Measurements from ENCODE around the gene LDB2.

The LDB2 gene

DNA sequence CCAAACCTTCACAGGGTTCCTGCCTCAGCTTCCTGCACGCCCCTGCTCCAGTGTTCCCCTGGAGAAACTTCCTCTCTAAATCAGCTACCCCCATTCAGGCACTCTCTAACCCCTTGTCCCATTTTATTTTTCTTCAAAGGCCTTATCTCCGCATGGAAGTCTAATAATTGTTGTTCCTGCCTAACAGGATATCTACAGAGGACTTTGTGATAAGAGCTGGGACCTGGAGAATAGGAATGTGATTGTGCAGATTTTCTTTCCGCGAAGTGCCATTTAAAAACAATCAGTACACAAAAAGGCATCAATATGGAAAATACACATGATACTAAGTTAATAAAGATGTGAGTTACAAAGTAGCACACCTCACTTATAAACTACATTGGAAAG lies 32.6 kb downstream of the LDB2 start:
- no peaks in the 10 kb centered on the region for H3K4me1 ChIP-seq (ENCODE audit: insufficient read depth, insufficient read length)
- no peaks in the 10 kb centered on the region for H3K27me3 ChIP-seq (ENCODE audit: insufficient read depth, insufficient read length)
- DNase-seq (ENCODE audit: low read depth, low spot score) = no peak
- H3K9ac ChIP-seq (ENCODE audit: insufficient read length, low read depth) = no peak overlapping the region
- peaks cover 15% of the 10 kb centered on the region for H3K36me3 ChIP-seq (ENCODE audit: insufficient read depth, insufficient read length, low read length)
- H3K4me3 ChIP-seq (ENCODE audit: insufficient read length, low read depth) = no peak overlapping the region
- H3K9me3 ChIP-seq (ENCODE audit: insufficient read depth, low read length) = 0 out of 2 replicates have a peak, but pooled peaks cover 6% of the 10 kb centered on the region
- TF ChIP-seq YY1 (IDR thresholded peaks at IDR 0.05; ENCODE audit: insufficient read depth, insufficient read length) = no peak
- no peak for TF ChIP-seq SUZ12 (IDR thresholded peaks at IDR 0.05; ENCODE audit: extremely low read depth, insufficient read depth, insufficient read length)
- no peak for TF ChIP-seq ZNF274 (IDR thresholded peaks at IDR 0.05; ENCODE audit: low read depth, low read length)

DNA sequence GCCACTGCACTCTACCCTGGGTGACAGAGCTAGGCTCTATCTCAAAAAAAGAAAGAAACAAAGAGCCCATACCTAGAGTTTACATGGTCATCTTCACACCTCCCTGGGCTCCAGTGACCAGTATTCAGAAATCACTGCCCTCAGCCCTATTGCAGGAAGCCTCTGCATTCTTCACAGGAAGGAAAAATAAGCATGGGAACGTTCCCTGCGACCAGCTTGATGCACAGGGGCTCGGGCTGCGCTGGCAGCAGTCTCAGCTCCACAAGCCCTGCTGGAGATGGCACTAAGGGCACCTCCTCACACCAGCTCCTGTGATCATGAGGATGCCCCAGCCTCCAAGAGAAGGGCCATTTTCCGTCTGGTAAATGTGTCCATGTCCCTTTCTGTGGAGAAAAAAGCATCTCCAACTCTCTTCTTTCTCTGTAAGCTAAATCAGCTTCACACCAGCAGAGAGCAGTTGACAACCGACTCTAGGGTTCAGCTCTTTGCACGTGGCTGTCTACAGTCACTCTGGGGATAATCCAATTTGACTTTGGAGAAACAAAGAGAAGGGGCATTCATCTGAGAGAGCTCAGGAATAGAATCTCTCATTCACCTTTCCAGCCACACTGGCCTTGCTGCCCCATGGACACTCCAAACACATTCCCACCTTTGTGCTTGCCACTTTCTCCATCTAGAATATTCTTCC lies 33.1 kb downstream of the LDB2 start:
- H3K36me3 ChIP-seq (ENCODE audit: insufficient read depth, insufficient read length, low read length) = peaks cover 15% of the 10 kb centered on the region
- no peak for DNase-seq (ENCODE audit: low read depth, low spot score)
- H3K27me3 ChIP-seq (ENCODE audit: insufficient read depth, insufficient read length) = no peaks in the 10 kb centered on the region
- H3K4me3 ChIP-seq (ENCODE audit: insufficient read length, low read depth) = no peak overlapping the region
- no peak overlapping the region for H3K9ac ChIP-seq (ENCODE audit: insufficient read length, low read depth)
- no peaks in the 10 kb centered on the region for H3K4me1 ChIP-seq (ENCODE audit: insufficient read depth, insufficient read length)
- no peak for TF ChIP-seq ZNF274 (IDR thresholded peaks at IDR 0.05; ENCODE audit: low read depth, low read length)
- no peak for TF ChIP-seq SUZ12 (IDR thresholded peaks at IDR 0.05; ENCODE audit: extremely low read depth, insufficient read depth, insufficient read length)
- no peak for TF ChIP-seq YY1 (IDR thresholded peaks at IDR 0.05; ENCODE audit: insufficient read depth, insufficient read length)
- H3K9me3 ChIP-seq (ENCODE audit: insufficient read depth, low read length) = 0 out of 2 replicates have a peak, but pooled peaks cover 6% of the 10 kb centered on the region

DNA sequence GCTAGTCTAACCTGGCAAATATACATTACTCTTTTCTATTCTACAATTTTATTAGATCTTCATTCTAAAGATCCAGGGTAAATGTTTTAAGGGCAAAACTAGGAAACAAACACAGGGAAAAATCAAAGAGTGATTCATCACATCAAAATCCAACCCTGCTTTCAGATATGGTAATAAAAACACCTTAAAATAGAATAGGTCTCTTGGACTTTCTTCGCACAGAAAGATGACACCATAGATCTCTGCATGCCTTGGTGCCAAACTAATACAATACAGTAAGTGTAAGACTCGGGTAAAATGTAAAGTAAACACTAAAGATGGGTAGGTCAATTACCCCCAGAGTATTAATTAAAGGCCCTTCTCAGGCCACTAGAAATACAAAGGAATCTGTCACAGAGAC lies 34.2 kb downstream of the LDB2 start:
- no peaks in the 10 kb centered on the region for H3K4me1 ChIP-seq (ENCODE audit: insufficient read depth, insufficient read length)
- H3K9ac ChIP-seq (ENCODE audit: insufficient read length, low read depth) = no peak overlapping the region
- peaks cover 9% of the 10 kb centered on the region for H3K36me3 ChIP-seq (ENCODE audit: insufficient read depth, insufficient read length, low read length)
- H3K27me3 ChIP-seq (ENCODE audit: insufficient read depth, insufficient read length) = no peaks in the 10 kb centered on the region
- no peak overlapping the region for H3K4me3 ChIP-seq (ENCODE audit: insufficient read length, low read depth)
- TF ChIP-seq SUZ12 (IDR thresholded peaks at IDR 0.05; ENCODE audit: extremely low read depth, insufficient read depth, insufficient read length) (no peak), ZNF274 (IDR thresholded peaks at IDR 0.05; ENCODE audit: low read depth, low read length) (no peak), YY1 (IDR thresholded peaks at IDR 0.05; ENCODE audit: insufficient read depth, insufficient read length) (no peak)
- DNase-seq (ENCODE audit: low read depth, low spot score) = no peak
- H3K9me3 ChIP-seq (ENCODE audit: insufficient read depth, low read length) = 0 out of 2 replicates have a peak, but pooled peaks cover 3% of the 10 kb centered on the region

DNA sequence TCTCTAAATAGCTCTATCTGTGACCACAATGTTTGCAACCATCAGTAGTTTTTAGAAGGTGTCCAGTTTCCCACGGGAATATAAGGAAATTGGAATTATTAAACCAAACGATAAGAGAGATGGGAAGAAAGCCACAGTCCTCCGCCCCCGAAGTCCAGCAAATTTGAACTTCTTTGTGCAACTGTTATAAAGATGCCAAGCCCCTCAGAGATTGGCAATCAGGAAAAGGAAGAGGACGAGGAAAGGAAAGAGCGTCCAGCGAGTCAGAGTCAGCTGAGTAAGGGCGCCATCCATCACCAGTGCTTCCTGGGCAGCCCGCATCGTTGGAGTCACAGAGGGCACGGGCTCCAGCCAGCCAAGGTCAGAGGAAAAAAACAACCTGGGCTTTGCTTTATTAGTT lies 35.7 kb downstream of the LDB2 start:
- no peak for TF ChIP-seq SUZ12 (IDR thresholded peaks at IDR 0.05; ENCODE audit: extremely low read depth, insufficient read depth, insufficient read length)
- H3K36me3 ChIP-seq (ENCODE audit: insufficient read depth, insufficient read length, low read length) = peaks cover 4% of the 10 kb centered on the region
- no peak for DNase-seq (ENCODE audit: low read depth, low spot score)
- no peak overlapping the region for H3K9ac ChIP-seq (ENCODE audit: insufficient read length, low read depth)
- H3K27me3 ChIP-seq (ENCODE audit: insufficient read depth, insufficient read length) = no peaks in the 10 kb centered on the region
- no peaks in the 10 kb centered on the region for H3K4me1 ChIP-seq (ENCODE audit: insufficient read depth, insufficient read length)
- no peak overlapping the region for H3K4me3 ChIP-seq (ENCODE audit: insufficient read length, low read depth)
- 0 out of 2 replicates have a peak, but pooled peaks cover 3% of the 10 kb centered on the region for H3K9me3 ChIP-seq (ENCODE audit: insufficient read depth, low read length)

DNA sequence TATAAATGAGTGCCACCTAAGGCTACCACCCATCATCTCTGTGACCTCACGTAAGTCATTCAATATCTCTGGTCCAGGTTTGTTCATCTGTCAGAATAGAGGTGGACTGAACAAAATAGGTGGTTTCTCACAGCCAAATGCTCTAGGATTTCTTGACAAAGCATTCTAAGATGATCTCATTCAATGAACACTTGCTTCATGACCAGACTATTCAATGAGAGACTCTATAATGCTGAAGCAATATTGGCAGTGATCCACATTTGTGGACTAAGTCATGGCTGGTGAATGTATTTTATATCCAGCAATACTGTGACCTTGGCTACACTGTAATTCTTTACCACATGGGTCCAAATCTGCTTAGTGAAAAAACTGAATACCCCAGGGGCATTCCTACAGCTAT lies 37.9 kb downstream of the LDB2 start:
- no peaks in the 10 kb centered on the region for H3K36me3 ChIP-seq (ENCODE audit: insufficient read depth, insufficient read length, low read length)
- no peak overlapping the region for H3K9ac ChIP-seq (ENCODE audit: insufficient read length, low read depth)
- no peaks in the 10 kb centered on the region for H3K4me1 ChIP-seq (ENCODE audit: insufficient read depth, insufficient read length)
- TF ChIP-seq SUZ12 (IDR thresholded peaks at IDR 0.05; ENCODE audit: extremely low read depth, insufficient read depth, insufficient read length) (no peak), ZNF274 (IDR thresholded peaks at IDR 0.05; ENCODE audit: low read depth, low read length) (no peak), YY1 (IDR thresholded peaks at IDR 0.05; ENCODE audit: insufficient read depth, insufficient read length) (no peak)
- no peaks in the 10 kb centered on the region for H3K9me3 ChIP-seq (ENCODE audit: insufficient read depth, low read length)
- DNase-seq (ENCODE audit: low read depth, low spot score) = no peak
- H3K4me3 ChIP-seq (ENCODE audit: insufficient read length, low read depth) = no peak overlapping the region
- no peaks in the 10 kb centered on the region for H3K27me3 ChIP-seq (ENCODE audit: insufficient read depth, insufficient read length)

DNA sequence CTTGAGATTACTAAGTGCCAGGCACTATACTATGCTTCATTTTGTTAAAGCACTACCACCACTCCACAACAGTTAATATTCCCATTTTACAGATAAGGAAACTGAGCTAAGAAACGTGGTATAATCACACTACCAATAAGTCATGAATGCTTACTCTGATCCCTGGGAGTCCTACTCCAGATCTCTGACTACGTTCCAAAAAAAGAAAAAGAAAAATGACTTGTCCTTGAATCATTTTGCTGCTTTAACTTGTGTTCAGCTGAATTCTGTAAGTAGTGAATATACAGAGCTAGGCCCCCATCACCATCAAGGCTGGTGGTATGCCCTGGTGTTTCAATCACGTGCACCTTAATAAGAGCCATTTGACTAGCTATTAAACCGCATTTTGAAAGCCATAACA lies 39.4 kb downstream of the LDB2 start:
- no peak for DNase-seq (ENCODE audit: low read depth, low spot score)
- H3K4me3 ChIP-seq (ENCODE audit: insufficient read length, low read depth) = no peak overlapping the region
- TF ChIP-seq SUZ12 (IDR thresholded peaks at IDR 0.05; ENCODE audit: extremely low read depth, insufficient read depth, insufficient read length) = no peak
- TF ChIP-seq ZNF274 (IDR thresholded peaks at IDR 0.05; ENCODE audit: low read depth, low read length) = no peak
- no peak for TF ChIP-seq YY1 (IDR thresholded peaks at IDR 0.05; ENCODE audit: insufficient read depth, insufficient read length)

DNA sequence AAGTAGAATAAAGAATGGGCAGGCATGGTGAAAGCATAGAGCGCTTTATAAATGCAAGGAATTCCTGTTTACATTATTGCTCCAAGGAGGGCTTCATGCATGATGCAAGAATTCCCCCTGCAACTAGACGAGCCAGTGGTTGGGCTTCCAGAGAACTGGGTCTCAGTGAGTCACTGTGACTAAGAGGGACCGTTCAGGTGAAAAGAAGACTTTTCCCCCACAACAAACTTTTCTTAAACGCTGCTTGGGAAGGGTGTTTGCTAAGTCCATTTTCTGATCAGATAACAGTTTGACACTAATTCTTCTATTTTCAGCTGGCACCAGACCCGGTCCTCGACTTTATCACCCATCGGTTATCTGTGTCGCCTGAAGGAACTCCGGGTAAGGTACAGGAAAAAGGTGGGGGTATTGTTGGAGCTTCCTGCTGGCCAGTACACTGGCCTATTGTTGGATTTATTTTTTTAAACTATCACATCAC lies 40.1 kb downstream of the LDB2 start:
- Histone ChIP-seq H3K4me3 (ENCODE audit: insufficient read length, low read depth) (no peak overlapping the region), H3K9me3 (ENCODE audit: insufficient read depth, low read length) (no peaks in the 10 kb centered on the region), H3K4me1 (ENCODE audit: insufficient read depth, insufficient read length) (no peaks in the 10 kb centered on the region), H3K27me3 (ENCODE audit: insufficient read depth, insufficient read length) (no peaks in the 10 kb centered on the region), H3K36me3 (ENCODE audit: insufficient read depth, insufficient read length, low read length) (no peaks in the 10 kb centered on the region), H3K9ac (ENCODE audit: insufficient read length, low read depth) (no peak overlapping the region)
- peak; percentile 22 for DNase-seq (ENCODE audit: low read depth, low spot score)
- TF ChIP-seq SUZ12 (IDR thresholded peaks at IDR 0.05; ENCODE audit: extremely low read depth, insufficient read depth, insufficient read length) (no peak), YY1 (IDR thresholded peaks at IDR 0.05; ENCODE audit: insufficient read depth, insufficient read length) (no peak), ZNF274 (IDR thresholded peaks at IDR 0.05; ENCODE audit: low read depth, low read length) (no peak)

More for the DNA sequence above, 39.4 kb downstream of the LDB2 start:
- Histone ChIP-seq H3K4me1 (ENCODE audit: insufficient read depth, insufficient read length) (no peaks in the 10 kb centered on the region), H3K9me3 (ENCODE audit: insufficient read depth, low read length) (no peaks in the 10 kb centered on the region), H3K36me3 (ENCODE audit: insufficient read depth, insufficient read length, low read length) (no peaks in the 10 kb centered on the region), H3K9ac (ENCODE audit: insufficient read length, low read depth) (no peak overlapping the region), H3K27me3 (ENCODE audit: insufficient read depth, insufficient read length) (no peaks in the 10 kb centered on the region)

Measured in NT2/D1 (cell line).